Body of pancreas (tissue), 4 donors: ENCODE measurements around the gene TRIM46.

ENCODE experiments used
- POLR2A ChIP-seq, 3 donors: fragments of 450-650 bp; IDR thresholded peaks; one replicate each; pipeline ENCODE4 v1.6.1; 2016; ENCODE audit warnings: antibody characterized with exemption in 3 of 3, mild to moderate bottlenecking in 2 of 3
- TF ChIP-seq, protein P1 (sequence below), 7 experiments: fragments of 450-650 bp in 4 of 7; fragments of 200-600 bp in 3 of 7; sonication (generic) in 3 of 7; IDR thresholded peaks; one replicate each; pipeline ENCODE4 v1.5.1; 2016 to 2019; ENCODE audit warnings: antibody characterized with exemption in 7 of 7

DNA sequence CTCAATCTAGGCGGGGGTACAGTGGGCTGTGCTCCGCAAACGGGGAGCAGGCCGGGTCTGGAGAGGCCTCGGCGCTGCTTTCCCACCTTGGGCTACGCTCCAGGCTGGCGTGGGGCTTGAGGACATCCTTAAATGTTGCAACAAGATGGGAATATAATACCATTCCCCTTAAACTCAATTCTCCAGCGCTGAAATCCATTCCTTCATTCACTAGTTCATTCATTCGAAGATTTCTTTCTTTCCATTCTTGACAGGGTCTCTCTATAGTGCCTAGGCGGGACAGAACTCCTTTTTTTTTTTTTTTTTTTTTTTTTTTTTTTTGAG is 33.1 kb upstream of the TRIM46 start:
- TF ChIP-seq, protein P1, sequence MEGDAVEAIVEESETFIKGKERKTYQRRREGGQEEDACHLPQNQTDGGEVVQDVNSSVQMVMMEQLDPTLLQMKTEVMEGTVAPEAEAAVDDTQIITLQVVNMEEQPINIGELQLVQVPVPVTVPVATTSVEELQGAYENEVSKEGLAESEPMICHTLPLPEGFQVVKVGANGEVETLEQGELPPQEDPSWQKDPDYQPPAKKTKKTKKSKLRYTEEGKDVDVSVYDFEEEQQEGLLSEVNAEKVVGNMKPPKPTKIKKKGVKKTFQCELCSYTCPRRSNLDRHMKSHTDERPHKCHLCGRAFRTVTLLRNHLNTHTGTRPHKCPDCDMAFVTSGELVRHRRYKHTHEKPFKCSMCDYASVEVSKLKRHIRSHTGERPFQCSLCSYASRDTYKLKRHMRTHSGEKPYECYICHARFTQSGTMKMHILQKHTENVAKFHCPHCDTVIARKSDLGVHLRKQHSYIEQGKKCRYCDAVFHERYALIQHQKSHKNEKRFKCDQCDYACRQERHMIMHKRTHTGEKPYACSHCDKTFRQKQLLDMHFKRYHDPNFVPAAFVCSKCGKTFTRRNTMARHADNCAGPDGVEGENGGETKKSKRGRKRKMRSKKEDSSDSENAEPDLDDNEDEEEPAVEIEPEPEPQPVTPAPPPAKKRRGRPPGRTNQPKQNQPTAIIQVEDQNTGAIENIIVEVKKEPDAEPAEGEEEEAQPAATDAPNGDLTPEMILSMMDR (IDR thresholded peaks at IDR 0.05): no peak
- no peak for TF ChIP-seq POLR2A (IDR thresholded peaks at IDR 0.05)
